Bronchial epithelial cell (primary cell): ENCODE measurements around the gene GSTT4. TPM values are rescaled to one million over a fixed set of nuclear protein-coding genes. Genes with fewer than 3 reads are reported as not detected.

ENCODE experiments used
- DNase-seq: peaks from one replicate; pipeline ENCODE4 v3.0.0-alpha.2; 2010; ENCODE audit warnings: low read depth
- FAIRE-seq: peaks from 2 replicates; lab custom pipeline; 2011; peaks lifted over from hg19 to GRCh38; lab: Jason Lieb, UNC
- H3K27me3 ChIP-seq: 2 replicates; pipeline ENCODE4 v1.5.1; 2011; ENCODE audit warnings: low read length; ENCODE audit not compliant: control insufficient read depth, insufficient read depth
- H3K36me3 ChIP-seq: 2 replicates; pipeline ENCODE4 v1.5.1; 2011; ENCODE audit warnings: low read length; ENCODE audit not compliant: control insufficient read depth, insufficient read depth
- H3K4me3 ChIP-seq: 2 replicates; pipeline ENCODE4 v1.5.1; 2011; ENCODE audit warnings: mild to moderate bottlenecking, low read depth, low read length, control low read depth
- CTCF ChIP-seq: IDR thresholded peaks from 2 replicates; pipeline ENCODE4 v1.5.1; 2011; ENCODE audit warnings: mild to moderate bottlenecking, moderate library complexity, low read length, control low read depth, inconsistent platforms; ENCODE audit not compliant: insufficient read depth, severe bottlenecking
- total RNA-seq: library from RNA; depleted of rRNA; stranded (reverse); fragments of >200 nt; gene quantifications from 2 replicates; pipeline ENCODE4 v1.2.1, GENCODE V29; 2014

GSTT4 gene
- total RNA-seq = not detected in 2 replicates

GRCh38 chr22:24005201-24005600 is at the start of gene GSTT4:
TSS of gene GSTT4 (minus strand) at chr22:24005453. CDS start at chr22:24005356, 97 bp downstream.
- FAIRE-seq (no peak), DNase-seq (no peak)
- H3K27me3 ChIP-seq = peaks cover 2% of the 10 kb centered on the region
- no peak within 1 kb of the TSS for H3K4me3 ChIP-seq
- no peaks in the 10 kb centered on the region for H3K36me3 ChIP-seq
- TF ChIP-seq CTCF = no peak

GRCh38 chr22:24054356-24054755 is 49.1 kb upstream of the GSTT4 start:
- no peaks in the 10 kb centered on the region for H3K27me3 ChIP-seq
- H3K36me3 ChIP-seq = peaks cover 15% of the 10 kb centered on the region
- TF ChIP-seq CTCF = no peak
- DNase-seq = no peak
- no peak for FAIRE-seq
- no peak overlapping the region for H3K4me3 ChIP-seq

GRCh38 chr22:24053481-24054226 is 48.4 kb upstream of the GSTT4 start:
- Histone ChIP-seq H3K27me3 (no peaks in the 10 kb centered on the region), H3K36me3 (peaks cover 20% of the 10 kb centered on the region), H3K4me3 (no peak overlapping the region)
- TF ChIP-seq CTCF = no peak
- DNase-seq = no peak
- FAIRE-seq = no peak

- Histone ChIP-seq H3K36me3 (peaks cover 23% of the 10 kb centered on the region), H3K27me3 (no peaks in the 10 kb centered on the region), H3K4me3 (no peak overlapping the region)
- TF ChIP-seq CTCF = no peak
- DNase-seq (no peak), FAIRE-seq (no peak)
Measured at GRCh38 chr22:24051568-24051967, 46.3 kb upstream of the GSTT4 start.

GRCh38 chr22:24051028-24051427 is 45.8 kb upstream of the GSTT4 start:
- no peak for TF ChIP-seq CTCF
- FAIRE-seq = no peak
- no peaks in the 10 kb centered on the region for H3K27me3 ChIP-seq
- peaks cover 24% of the 10 kb centered on the region for H3K36me3 ChIP-seq
- no peak overlapping the region for H3K4me3 ChIP-seq
- no peak for DNase-seq

- DNase-seq (no peak), FAIRE-seq (no peak)
- no peak for TF ChIP-seq CTCF
- H3K4me3 ChIP-seq = no peak overlapping the region
- peaks cover 24% of the 10 kb centered on the region for H3K36me3 ChIP-seq
- H3K27me3 ChIP-seq = no peaks in the 10 kb centered on the region
Measured at GRCh38 chr22:24049978-24050377, 44.7 kb upstream of the GSTT4 start.
